ENCODE measurements around the gene SEMA5A.

Gene SEMA5A

DNA sequence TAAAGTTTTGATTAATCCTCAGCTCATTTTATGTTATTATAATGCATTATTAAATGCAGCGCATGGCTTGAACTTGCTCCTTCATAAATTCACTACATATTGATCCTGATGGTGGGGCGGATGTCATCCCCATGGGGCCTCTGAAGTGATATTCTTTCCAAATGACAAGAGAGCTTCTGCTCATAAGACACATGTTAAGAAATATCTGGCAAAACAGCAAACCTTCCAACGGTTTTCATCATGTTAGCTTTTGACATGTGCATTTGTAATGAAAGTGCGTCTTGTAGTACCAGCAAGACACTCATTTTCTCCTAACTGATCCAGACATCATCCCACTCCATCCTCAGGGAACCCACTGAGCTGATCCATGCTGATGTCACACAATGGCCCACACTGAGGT is 45.7 kb downstream of the SEMA5A start:
- TF ChIP-seq HOXC10 (CRISPR knock-in tag; IDR thresholded peaks at IDR 0.05) (no peak), ZNF76 (tag by site-specific recombination; IDR thresholded peaks at IDR 0.05; ENCODE audit: borderline replicate concordance, low read depth) (no peak), WT1 (tag by site-specific recombination; IDR thresholded peaks at IDR 0.05) (no peak), ZNF654 (tag by site-specific recombination; IDR thresholded peaks at IDR 0.05; ENCODE audit: low read depth) (no peak)
- TF ChIP-seq, protein P1, sequence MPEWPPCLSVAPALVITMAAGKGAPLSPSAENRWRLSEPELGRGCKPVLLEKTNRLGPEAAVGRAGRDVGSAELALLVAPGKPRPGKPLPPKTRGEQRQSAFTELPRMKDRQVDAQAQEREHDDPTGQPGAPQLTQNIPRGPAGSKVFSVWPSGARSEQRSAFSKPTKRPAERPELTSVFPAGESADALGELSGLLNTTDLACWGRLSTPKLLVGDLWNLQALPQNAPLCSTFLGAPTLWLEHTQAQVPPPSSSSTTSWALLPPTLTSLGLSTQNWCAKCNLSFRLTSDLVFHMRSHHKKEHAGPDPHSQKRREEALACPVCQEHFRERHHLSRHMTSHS (tag by site-specific recombination; IDR thresholded peaks at IDR 0.05): no peak
- TF ChIP-seq, protein P2, sequence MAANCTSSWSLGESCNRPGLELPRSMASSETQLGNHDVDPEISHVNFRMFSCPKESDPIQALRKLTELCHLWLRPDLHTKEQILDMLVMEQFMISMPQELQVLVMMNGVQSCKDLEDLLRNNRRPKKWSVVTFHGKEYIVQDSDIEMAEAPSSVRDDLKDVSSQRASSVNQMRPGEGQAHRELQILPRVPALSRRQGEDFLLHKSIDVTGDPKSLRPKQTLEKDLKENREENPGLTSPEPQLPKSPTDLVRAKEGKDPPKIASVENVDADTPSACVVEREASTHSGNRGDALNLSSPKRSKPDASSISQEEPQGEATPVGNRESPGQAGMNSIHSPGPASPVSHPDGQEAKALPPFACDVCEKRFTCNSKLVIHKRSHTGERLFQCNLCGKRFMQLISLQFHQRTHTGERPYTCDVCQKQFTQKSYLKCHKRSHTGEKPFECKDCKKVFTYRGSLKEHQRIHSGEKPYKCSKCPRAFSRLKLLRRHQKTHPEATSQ (tag by site-specific recombination; IDR thresholded peaks at IDR 0.05): no peak
- Histone ChIP-seq H3K9me3 (ENCODE audit: control insufficient read depth, insufficient read depth, low read depth, low read length) (no peaks in the 10 kb centered on the region), H3K4me3 (ENCODE audit: low read depth, low read length) (no peak overlapping the region), H3K4me1 (ENCODE audit: control insufficient read depth, insufficient read depth, low read length) (peaks cover 4% of the 10 kb centered on the region; the same call in 1 of the 2 replicates), H3K27ac (ENCODE audit: extremely low read depth, low read depth, low read length) (no peak overlapping the region), H3K36me3 (ENCODE audit: control insufficient read depth in 2 of 2, insufficient read depth in 1 of 2, low read length in 2 of 2) (no peaks in the 10 kb centered on the region)
- POLR2A ChIA-PET: no interaction called here
- CTCF ChIA-PET: interaction anchor here (0.5 to 4.9 kb wide), 7 partner anchors 13 to 413 kb away, joined by 3 to 29 read pairs (median 4); no protein-coding TSS in a partner anchor

DNA sequence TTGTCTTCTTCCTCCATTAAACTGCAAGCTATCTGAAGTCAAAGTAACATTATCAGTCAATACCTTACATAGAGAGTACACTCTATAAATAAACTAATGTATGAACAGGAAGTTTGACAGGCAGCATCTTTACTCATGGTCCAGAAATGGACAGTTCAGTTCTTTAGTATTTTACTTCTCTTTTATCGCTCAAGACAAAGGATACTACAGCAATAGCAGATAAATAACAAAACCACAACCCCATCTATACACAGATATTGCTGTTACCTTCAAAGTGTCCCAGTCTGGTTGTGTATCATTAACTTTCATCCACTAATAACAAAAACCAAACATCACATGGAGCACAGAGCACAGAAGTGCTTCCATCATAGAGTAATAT is 46.4 kb downstream of the SEMA5A start:
- CTCF ChIA-PET: interaction anchor here (0.5 to 4.9 kb wide), 12 partner anchors 13 to 818 kb away, joined by 3 to 29 read pairs (median 3); no protein-coding TSS in a partner anchor
- POLR2A ChIA-PET: no interaction called here
- H3K4me1 ChIP-seq (ENCODE audit: control insufficient read depth, insufficient read depth, low read length): peaks cover 4% of the 10 kb centered on the region; the same call in 1 of the 2 replicates
- H3K27ac ChIP-seq (ENCODE audit: extremely low read depth, low read depth, low read length): no peak overlapping the region
- H3K9me3 ChIP-seq (ENCODE audit: control insufficient read depth, insufficient read depth, low read depth, low read length): no peaks in the 10 kb centered on the region
- no peak for TF ChIP-seq KLF8 (tag by site-specific recombination; IDR thresholded peaks at IDR 0.05)
- H3K4me3 ChIP-seq (ENCODE audit: low read depth, low read length): no peak overlapping the region
- H3K36me3 ChIP-seq (ENCODE audit: control insufficient read depth in 2 of 2, insufficient read depth in 1 of 2, low read length in 2 of 2): no peaks in the 10 kb centered on the region

DNA sequence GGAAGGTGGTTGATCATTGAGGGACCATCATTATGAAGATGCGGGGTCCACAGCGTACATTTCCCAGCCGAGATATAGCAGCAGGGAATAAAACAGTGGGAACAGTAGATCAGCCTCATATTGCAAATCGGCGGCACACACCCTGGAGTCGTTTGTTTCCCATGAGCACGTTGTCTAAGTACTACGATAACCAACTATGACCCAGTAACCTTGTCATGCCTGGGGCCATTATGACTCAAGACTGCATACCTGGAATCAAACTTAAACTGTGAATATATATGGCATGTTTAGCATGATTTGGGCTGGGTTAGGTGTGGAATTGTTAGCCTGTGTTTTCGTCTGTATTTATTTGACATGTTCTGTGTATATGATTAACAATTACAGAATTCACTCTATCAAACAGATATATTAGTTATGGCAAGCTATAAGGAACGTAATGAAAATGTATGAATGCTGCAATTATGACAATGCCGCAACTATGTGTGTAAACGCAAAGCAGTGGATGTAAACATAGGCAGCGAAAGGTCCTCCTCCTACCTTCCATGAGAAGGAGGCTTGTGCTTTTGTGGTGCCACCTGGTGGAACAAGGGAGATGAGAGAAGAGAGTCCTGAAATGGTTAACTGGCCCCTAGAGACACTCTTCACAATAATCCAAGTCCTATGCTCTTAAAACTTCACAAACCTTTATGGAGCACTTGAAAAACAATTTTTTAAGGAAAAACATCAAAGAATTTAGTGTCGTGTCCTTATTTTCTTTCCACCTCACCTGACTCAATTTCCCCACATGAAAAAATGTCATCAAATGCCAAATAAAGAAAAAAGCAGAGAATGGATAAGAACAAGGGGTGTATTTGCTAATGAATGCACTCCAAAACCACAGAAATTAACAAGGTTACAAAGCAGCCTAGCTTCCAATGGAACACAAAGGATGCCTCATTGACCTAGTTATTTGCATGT is 47.1 kb downstream of the SEMA5A start:
- CTCF ChIA-PET: interaction anchor here (0.7 to 4.9 kb wide), 10 partner anchors 12 to 817 kb away, joined by 3 to 29 read pairs (median 3); no protein-coding TSS in a partner anchor
- no peak overlapping the region for H3K4me3 ChIP-seq (ENCODE audit: low read depth, low read length)
- no peak overlapping the region for H3K27ac ChIP-seq (ENCODE audit: extremely low read depth, low read depth, low read length)
- POLR2A ChIA-PET: no interaction called here
- TF ChIP-seq, protein P3, sequence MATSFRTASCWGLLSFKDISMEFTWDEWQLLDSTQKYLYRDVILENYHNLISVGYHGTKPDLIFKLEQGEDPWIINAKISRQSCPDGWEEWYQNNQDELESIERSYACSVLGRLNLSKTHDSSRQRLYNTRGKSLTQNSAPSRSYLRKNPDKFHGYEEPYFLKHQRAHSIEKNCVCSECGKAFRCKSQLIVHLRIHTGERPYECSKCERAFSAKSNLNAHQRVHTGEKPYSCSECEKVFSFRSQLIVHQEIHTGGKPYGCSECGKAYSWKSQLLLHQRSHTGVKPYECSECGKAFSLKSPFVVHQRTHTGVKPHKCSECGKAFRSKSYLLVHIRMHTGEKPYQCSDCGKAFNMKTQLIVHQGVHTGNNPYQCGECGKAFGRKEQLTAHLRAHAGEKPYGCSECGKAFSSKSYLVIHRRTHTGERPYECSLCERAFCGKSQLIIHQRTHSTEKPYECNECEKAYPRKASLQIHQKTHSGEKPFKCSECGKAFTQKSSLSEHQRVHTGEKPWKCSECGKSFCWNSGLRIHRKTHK (tag by site-specific recombination; IDR thresholded peaks at IDR 0.05): no peak
- TF ChIP-seq ZNF350 (tag by site-specific recombination; IDR thresholded peaks at IDR 0.05): no peak
- no peak for TF ChIP-seq ZNF366 (tag by site-specific recombination; conservative IDR thresholded peaks at IDR 0.05)
- no peak for TF ChIP-seq SP7 (tag by site-specific recombination; IDR thresholded peaks at IDR 0.05)
- TF ChIP-seq ZNF544 (tag by site-specific recombination; IDR thresholded peaks at IDR 0.05): no peak
- peaks cover 4% of the 10 kb centered on the region; the same call in 1 of the 2 replicates for H3K4me1 ChIP-seq (ENCODE audit: control insufficient read depth, insufficient read depth, low read length)
- no peaks in the 10 kb centered on the region for H3K36me3 ChIP-seq (ENCODE audit: control insufficient read depth in 2 of 2, insufficient read depth in 1 of 2, low read length in 2 of 2)
- no peaks in the 10 kb centered on the region for H3K9me3 ChIP-seq (ENCODE audit: control insufficient read depth, insufficient read depth, low read depth, low read length)

DNA sequence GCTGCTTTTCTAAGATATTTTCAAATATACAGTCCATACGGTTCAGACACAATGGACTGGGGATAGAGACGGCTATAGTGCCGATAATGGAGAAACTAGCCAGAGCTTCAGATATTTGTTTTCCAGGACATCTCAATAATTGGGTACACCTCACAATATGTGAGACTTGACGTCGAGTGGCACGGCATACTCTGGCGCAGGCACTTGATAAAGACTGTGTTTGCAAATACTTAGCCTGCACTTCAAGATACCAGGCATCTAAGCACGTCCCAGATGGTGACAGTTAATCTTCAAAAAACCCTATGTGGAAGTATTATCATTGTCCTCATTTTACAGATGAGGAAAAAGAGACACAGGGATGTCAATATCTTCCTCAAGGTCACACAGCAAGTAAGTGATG is 48.5 kb downstream of the SEMA5A start:
- POLR2A ChIA-PET: no interaction called here
- TF ChIP-seq TRIM28 (IDR thresholded peaks at IDR 0.05; ENCODE audit: borderline replicate concordance, low read length) (no peak), ZIC2 (tag by site-specific recombination; IDR thresholded peaks at IDR 0.05) (no peak), ZNF223 (tag by site-specific recombination; IDR thresholded peaks at IDR 0.05) (no peak), ZNF174 (tag by site-specific recombination; IDR thresholded peaks at IDR 0.05) (no peak), SALL2 (tag by site-specific recombination; IDR thresholded peaks at IDR 0.05; ENCODE audit: borderline replicate concordance) (no peak), KLF8 (tag by site-specific recombination; IDR thresholded peaks at IDR 0.05) (no peak), SP2 (tag by site-specific recombination; IDR thresholded peaks at IDR 0.05) (no peak), ZNF169 (tag by site-specific recombination; IDR thresholded peaks at IDR 0.05) (no peak)
- TF ChIP-seq, protein P4, sequence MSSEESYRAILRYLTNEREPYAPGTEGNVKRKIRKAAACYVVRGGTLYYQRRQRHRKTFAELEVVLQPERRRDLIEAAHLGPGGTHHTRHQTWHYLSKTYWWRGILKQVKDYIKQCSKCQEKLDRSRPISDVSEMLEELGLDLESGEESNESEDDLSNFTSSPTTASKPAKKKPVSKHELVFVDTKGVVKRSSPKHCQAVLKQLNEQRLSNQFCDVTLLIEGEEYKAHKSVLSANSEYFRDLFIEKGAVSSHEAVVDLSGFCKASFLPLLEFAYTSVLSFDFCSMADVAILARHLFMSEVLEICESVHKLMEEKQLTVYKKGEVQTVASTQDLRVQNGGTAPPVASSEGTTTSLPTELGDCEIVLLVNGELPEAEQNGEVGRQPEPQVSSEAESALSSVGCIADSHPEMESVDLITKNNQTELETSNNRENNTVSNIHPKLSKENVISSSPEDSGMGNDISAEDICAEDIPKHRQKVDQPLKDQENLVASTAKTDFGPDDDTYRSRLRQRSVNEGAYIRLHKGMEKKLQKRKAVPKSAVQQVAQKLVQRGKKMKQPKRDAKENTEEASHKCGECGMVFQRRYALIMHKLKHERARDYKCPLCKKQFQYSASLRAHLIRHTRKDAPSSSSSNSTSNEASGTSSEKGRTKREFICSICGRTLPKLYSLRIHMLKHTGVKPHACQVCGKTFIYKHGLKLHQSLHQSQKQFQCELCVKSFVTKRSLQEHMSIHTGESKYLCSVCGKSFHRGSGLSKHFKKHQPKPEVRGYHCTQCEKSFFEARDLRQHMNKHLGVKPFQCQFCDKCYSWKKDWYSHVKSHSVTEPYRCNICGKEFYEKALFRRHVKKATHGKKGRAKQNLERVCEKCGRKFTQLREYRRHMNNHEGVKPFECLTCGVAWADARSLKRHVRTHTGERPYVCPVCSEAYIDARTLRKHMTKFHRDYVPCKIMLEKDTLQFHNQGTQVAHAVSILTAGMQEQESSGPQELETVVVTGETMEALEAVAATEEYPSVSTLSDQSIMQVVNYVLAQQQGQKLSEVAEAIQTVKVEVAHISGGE (tag by site-specific recombination; conservative IDR thresholded peaks at IDR 0.05; ENCODE audit: low read depth): no peak

More for the DNA sequence above, 48.5 kb downstream of the SEMA5A start:
- H3K36me3 ChIP-seq (ENCODE audit: control insufficient read depth in 2 of 2, insufficient read depth in 1 of 2, low read length in 2 of 2): no peaks in the 10 kb centered on the region
- CTCF ChIA-PET: interaction anchor here (0.6 to 4.9 kb wide), 3 partner anchors 47 to 134 kb away, joined by 3 to 29 read pairs (median 4); no protein-coding TSS in a partner anchor
- H3K9me3 ChIP-seq (ENCODE audit: control insufficient read depth, insufficient read depth, low read depth, low read length): no peaks in the 10 kb centered on the region
- H3K4me1 ChIP-seq (ENCODE audit: control insufficient read depth, insufficient read depth, low read length): peaks cover 4% of the 10 kb centered on the region; the same call in 1 of the 2 replicates
- H3K27ac ChIP-seq (ENCODE audit: extremely low read depth, low read depth, low read length): no peak overlapping the region
- H3K4me3 ChIP-seq (ENCODE audit: low read depth, low read length): no peak overlapping the region
